WI38 (cell line): ENCODE results near the gene ZNF783.

Experiments
- H3K4me3 ChIP-seq: 2 replicates; pipeline ENCODE4 v1.5.1; 2011; ENCODE audit warnings: low read depth, mild to moderate bottlenecking, control low read depth, low read length
- TF ChIP-seq, protein P1 (sequence below): IDR thresholded peaks from 2 replicates; pipeline ENCODE4 v1.5.1; 2012; ENCODE audit warnings: low read depth, mild to moderate bottlenecking, control low read depth, low read length

The ZNF783 gene

DNA sequence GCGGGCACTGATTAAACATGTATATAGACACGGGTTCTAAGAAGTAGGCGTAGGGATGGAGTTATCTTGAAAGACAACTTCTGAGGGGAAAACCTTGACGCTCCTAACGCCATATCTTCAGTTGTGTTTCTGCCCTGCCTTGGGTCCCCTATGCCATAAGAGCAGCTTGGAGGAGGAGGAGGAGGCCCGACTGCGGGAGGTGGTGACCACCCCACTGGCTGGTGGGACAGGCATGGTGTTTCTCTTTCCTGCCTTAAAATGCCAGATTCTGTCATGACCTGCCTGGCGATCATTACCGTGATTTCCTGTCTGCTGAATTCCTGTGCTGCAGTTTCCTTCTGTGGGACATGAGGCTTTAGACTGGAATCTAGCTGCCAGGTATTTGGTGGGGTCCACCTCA lies 15.9 kb downstream of the ZNF783 start:
- TF ChIP-seq, protein P1, sequence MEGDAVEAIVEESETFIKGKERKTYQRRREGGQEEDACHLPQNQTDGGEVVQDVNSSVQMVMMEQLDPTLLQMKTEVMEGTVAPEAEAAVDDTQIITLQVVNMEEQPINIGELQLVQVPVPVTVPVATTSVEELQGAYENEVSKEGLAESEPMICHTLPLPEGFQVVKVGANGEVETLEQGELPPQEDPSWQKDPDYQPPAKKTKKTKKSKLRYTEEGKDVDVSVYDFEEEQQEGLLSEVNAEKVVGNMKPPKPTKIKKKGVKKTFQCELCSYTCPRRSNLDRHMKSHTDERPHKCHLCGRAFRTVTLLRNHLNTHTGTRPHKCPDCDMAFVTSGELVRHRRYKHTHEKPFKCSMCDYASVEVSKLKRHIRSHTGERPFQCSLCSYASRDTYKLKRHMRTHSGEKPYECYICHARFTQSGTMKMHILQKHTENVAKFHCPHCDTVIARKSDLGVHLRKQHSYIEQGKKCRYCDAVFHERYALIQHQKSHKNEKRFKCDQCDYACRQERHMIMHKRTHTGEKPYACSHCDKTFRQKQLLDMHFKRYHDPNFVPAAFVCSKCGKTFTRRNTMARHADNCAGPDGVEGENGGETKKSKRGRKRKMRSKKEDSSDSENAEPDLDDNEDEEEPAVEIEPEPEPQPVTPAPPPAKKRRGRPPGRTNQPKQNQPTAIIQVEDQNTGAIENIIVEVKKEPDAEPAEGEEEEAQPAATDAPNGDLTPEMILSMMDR, result no peak
- no peak overlapping the region for H3K4me3 ChIP-seq

DNA sequence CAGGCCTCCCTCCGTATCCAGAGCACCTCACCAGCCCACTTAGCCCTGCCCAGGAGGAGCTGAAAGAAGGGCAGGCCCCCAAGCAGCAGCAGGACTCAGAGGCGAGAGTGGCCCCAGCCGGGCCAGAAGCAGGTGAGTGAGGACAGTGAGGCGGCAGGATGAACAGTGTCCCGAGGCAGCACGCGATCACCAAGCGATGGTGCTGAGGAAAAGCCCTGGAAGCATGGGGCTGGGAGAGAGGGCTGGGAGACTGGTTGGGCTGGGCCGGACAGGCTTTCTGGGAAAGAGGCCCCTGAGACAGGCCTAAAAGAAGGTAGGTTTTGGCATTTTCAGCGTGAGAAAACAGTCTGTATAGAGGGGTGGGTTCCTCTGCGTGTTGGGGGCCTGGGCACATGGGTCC lies 16.4 kb downstream of the ZNF783 start:
- H3K4me3 ChIP-seq, result no peak overlapping the region
- TF ChIP-seq, protein P1, result no peak

DNA sequence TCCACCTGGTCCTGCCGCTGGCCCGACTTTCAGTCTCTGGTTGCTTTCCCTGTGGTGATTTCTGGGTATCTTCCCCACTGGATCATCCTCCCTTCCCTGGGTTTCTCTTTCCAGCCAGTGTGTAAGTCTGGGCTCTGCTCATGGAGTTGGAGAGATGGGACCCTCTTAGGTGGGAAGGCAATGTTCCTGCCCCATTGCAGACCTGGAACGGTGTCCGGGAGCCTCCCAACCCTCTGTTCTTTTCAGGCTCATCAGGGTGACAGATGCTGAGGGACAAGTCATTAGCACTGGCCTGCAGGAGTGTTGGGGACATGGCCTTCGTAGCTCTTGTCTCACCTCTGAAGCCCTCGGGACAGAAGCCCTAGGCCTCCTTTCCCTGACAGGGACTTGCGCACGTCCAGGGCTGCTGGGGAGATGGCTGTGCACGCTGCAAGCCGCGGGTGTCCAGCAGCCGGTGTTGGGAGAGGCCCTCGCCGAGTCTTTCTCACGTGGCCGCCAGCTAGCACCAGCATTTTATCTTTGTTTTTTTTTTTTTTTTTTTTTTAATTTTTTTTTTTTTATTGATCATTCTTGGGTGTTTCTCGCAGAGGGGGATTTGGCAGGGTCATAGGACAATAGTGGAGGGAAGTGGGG lies 17.2 kb downstream of the ZNF783 start:
- H3K4me3 ChIP-seq, result no peak overlapping the region
- TF ChIP-seq, protein P1, result no peak

DNA sequence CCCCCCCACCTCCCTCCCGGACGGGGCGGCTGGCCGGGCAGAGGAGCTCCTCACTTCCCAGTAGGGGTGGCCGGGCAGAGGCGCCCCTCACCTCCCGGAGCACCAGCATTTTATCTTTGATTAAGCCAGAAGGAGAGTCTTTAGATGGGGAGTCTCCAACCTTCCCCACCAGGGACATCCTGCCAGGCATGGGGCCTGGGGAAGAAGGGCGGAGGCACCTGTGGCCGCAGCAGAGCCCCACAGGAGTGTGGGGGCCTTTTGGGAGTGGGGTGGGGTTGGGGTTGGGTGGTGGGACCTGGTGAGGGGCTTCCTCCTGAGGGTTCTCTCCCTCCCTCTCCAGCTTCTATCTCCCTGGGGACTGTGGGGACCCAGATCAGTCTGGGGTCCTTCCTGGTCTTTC lies 18.2 kb downstream of the ZNF783 start:
- TF ChIP-seq, protein P1, result no peak
- H3K4me3 ChIP-seq, result no peak overlapping the region

DNA sequence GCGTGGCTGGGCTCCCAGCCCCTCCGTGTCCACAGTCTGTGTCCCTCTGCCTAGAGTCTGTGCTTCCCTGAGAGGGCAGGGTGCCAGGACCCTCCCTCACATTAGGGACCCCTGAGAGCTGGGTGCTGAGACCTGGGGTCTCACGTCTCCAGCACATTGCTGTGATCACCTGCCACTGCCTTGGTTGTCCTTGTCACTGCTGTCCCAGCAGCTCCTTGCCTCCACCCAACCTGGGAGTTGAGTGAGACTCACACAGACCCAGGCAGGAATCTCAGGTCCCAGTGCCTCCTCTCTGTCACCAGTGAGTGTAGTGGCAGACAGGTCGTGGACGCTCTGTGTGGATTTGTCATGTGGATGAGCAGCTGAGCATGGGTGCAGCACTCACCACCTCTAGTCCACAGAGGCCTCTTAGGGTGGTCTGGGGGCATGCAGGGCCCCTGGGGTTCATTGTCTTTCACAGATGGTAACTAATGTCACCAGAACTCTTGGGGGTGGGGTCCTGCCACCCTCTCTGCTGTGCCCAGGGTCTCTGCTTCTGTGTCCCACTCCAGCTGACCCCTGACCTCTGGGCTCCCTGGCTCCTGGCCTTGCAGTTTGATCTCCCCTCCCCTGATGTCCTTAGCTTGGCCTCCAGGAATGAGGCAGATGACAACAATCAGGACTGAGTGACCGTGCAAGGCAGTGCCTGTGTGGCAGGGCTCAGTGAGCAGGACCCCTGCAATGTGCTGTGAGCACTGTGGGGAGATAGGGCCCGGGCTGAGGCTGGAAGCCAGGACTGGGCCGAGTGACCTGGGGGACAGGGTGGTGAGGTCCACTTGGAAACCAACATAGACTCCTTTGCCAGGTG lies 18.9 kb downstream of the ZNF783 start:
- no peak overlapping the region for H3K4me3 ChIP-seq
- TF ChIP-seq, protein P1, result no peak

DNA sequence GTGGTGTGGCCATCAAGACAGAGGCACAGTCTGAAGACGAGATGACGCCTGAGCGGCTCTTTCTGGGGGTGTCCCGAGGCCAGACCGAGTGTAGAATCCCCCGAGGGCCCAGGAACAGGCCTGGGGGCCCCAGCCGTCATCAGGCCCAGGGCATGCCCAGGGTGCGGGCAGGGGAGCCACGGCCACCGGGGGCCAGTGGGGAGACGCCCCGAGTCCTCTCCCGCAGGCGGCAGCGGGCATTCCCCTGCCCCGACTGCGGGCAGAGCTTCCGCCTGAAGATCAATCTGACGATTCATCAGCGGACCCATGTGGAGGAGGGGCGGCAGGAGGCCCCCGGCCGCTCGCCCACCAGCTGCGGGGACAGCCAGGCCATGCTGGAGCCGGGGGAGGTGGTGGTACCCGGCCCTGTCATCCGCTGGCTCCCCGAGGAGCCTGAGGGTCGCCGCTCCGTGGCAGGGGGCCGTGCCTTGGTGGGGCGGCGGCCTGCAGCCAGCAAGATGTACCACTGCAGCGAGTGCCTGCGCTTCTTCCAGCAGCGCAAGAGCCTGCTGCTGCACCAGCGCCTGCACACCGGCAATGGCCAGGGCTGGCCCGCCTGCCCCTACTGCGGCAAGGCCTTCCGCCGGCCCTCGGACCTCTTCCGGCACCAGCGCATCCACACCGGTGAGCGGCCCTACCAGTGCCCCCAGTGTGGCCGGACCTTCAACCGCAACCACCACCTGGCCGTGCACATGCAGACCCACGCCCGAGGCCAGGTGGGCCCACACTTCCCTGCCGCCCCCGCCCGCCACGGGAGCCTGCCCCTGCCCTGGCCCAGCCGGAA lies 19.7 kb downstream of the ZNF783 start:
- H3K4me3 ChIP-seq, result no peak overlapping the region
- TF ChIP-seq, protein P1, result no peak
